ENCODE measurements around the gene PTPRK. TPM values are rescaled to one million over a fixed set of nuclear protein-coding genes. Genes with fewer than 3 reads are reported as not detected.

The PTPRK gene
- total RNA-seq, 1 donor: 70.2 TPM

DNA sequence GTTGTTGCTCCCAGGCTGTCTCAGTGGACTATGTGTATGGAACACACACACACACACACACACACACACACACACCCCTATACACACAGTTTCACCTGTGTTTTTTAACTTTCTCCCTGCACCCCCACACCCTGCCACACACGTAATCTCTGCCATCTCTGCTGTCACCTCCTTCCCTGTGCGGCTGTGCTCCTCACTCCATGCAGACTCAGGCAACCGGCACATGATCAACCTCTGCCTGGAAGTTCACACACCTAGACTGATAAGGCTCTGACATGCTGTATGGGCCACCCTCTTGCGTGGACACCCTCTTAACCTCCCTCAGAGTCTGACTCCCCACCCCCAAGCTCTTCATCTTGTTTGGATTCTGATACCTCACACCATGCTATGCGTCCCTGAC, 467.3 kb downstream of the PTPRK start:
- TF ChIP-seq, protein P1, sequence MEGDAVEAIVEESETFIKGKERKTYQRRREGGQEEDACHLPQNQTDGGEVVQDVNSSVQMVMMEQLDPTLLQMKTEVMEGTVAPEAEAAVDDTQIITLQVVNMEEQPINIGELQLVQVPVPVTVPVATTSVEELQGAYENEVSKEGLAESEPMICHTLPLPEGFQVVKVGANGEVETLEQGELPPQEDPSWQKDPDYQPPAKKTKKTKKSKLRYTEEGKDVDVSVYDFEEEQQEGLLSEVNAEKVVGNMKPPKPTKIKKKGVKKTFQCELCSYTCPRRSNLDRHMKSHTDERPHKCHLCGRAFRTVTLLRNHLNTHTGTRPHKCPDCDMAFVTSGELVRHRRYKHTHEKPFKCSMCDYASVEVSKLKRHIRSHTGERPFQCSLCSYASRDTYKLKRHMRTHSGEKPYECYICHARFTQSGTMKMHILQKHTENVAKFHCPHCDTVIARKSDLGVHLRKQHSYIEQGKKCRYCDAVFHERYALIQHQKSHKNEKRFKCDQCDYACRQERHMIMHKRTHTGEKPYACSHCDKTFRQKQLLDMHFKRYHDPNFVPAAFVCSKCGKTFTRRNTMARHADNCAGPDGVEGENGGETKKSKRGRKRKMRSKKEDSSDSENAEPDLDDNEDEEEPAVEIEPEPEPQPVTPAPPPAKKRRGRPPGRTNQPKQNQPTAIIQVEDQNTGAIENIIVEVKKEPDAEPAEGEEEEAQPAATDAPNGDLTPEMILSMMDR (IDR thresholded peaks at IDR 0.05; ENCODE audit: insufficient read depth, low read length): no peak
- DNase-seq (ENCODE audit: low read depth): no peak
- no peak overlapping the region for H3K4me3 ChIP-seq (ENCODE audit: low read depth, low read length)

DNA sequence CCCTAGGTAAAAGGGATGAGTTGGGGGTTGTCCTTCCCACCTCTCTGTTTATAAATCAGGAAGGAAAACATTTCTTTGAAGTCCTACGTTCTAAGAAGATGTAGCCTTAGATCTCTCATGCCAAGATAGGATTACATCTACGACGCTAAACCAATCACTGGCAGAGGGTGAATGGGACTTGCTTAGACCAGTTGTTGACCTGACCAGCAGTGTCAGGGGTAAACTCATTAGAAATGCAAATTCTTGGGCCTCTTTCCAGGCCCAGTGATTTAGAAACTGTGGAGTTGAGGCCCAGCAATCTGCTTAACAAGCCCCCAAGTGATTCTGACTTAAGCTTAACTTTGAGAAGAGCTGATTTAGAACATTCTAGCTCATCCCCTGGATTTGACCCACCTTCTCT, 472.4 kb downstream of the PTPRK start:
- no peak for DNase-seq (ENCODE audit: low read depth)
- TF ChIP-seq, protein P1 (IDR thresholded peaks at IDR 0.05; ENCODE audit: insufficient read depth, low read length): no peak
- no peak overlapping the region for H3K4me3 ChIP-seq (ENCODE audit: low read depth, low read length)

DNA sequence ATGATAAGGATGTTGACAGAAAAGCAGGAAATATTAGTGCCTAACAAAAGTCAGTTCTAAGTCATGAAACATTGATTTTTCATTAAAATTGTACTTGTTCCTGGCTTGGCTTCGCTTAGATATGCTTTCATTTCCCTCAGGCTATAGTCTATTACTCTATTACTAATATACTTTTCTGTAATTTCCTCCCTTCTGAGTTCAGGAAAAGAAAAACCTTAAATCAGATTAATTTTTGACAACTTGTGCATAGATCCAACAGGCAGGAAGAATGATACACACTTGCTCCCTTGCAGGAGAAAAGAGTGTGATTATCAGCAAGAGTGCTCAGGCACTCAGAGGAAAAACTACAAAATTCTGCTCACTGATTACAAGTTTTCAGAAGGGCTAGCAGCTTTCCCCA, 474.4 kb downstream of the PTPRK start:
- DNase-seq (ENCODE audit: low read depth): no peak
- H3K4me3 ChIP-seq (ENCODE audit: low read depth, low read length): no peak overlapping the region
- TF ChIP-seq, protein P1 (IDR thresholded peaks at IDR 0.05; ENCODE audit: insufficient read depth, low read length): no peak

DNA sequence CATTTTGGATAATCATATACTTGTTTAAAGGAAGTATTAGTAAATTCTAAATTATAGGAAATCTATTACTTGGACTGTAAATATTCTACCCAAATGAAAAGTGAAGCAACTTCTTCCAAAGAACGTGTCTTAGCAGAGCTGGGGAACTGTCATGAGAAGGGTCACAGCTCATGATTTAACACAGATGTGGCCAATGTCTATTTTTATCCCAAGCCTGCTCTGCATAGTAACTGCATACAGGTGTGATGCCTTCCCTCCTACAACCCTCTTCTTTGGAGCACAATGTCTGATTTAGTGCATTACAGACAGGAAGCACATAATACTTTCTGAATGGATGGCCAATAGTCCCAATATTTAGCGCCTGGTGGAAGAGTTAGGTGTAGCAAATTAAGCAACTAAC, 480.9 kb downstream of the PTPRK start:
- TF ChIP-seq, protein P1 (IDR thresholded peaks at IDR 0.05; ENCODE audit: insufficient read depth, low read length): no peak
- DNase-seq (ENCODE audit: low read depth): no peak
- no peak overlapping the region for H3K4me3 ChIP-seq (ENCODE audit: low read depth, low read length)

DNA sequence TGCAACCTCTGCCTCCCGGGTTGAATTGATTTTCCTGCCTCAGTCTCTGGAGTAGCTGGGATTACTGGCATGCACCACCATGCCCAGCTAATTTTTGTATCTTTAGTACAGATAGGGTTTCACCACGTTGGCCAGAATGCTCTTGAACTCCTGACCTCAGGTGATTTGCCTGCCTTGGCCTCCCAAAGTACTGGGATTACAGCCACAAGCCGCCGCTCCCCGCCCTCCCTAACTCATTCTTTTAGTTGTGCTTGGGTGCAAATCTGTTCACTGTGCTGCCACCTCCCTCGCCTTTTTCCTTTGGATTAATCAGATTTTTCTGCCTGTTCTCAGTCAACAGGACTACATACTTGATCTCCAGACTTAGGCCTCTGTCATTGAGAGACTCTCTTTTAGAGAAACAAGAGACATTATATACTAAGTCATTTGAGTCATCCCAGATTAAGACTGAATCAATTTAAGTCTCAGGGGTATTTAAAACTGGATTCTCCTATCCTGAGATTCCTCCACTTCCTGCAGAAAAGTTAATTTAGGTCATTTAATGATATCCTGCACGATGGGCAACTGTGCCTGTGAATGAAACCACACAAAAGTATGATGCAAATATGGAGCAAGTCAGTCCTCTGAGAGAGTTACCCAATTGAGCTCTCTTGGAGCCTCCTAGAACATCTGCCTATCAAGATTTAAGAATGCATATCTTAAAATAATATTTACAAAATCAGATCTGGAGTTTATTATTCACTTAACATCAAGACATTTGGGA, 483.4 kb downstream of the PTPRK start:
- TF ChIP-seq, protein P1 (IDR thresholded peaks at IDR 0.05; ENCODE audit: insufficient read depth, low read length): no peak

DNA sequence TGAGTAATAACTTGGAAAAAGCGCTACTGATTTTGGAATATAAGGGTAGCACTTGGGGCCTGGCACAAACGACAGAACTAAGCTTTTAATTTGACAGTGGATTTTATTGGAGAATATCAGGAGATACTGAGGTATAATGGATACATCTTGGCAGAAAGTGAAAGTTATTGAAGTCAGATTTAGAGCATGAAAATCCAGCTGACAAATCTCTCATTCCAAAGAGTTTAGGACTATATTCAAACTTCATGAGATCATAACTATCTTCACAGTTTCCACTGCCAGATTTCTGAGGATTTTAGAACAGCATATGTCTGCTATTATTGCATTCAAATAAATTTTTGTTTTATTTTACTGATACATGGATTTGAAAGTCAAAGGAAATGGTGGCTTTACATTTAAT, 487.2 kb downstream of the PTPRK start:
- TF ChIP-seq, protein P1 (IDR thresholded peaks at IDR 0.05; ENCODE audit: insufficient read depth, low read length): no peak
- DNase-seq (ENCODE audit: low read depth): no peak

More for the DNA sequence above, 483.4 kb downstream of the PTPRK start:
- H3K4me3 ChIP-seq (ENCODE audit: low read depth, low read length): no peak overlapping the region
- peak; percentile 31 for DNase-seq (ENCODE audit: low read depth)

DNA sequence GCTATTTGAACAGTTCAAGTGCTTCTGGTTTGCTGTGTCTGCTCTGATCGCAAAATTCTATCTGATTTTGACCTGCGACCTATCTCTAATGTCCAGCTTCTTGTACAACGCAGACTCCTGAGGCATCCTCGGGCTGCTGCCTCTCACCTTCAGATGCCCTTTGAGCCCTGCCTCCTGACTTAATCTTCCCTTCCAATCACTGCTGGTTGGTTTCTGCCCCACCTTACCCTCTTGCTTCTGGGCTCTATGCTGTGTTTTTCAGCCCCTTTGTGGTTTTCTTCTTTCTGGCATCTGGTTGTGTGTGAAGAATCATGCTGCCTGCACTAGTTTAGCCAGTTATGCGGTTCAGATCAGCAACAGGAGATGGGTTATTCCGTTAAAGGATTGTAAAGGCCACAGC, 488.4 kb downstream of the PTPRK start:
- TF ChIP-seq, protein P1 (IDR thresholded peaks at IDR 0.05; ENCODE audit: insufficient read depth, low read length): no peak
- DNase-seq (ENCODE audit: low read depth): no peak
- H3K4me3 ChIP-seq (ENCODE audit: low read depth, low read length): no peak overlapping the region

More for the DNA sequence above, 487.2 kb downstream of the PTPRK start:
- no peak overlapping the region for H3K4me3 ChIP-seq (ENCODE audit: low read depth, low read length)
